Muscle of leg (tissue), 11 donors: Measurements from ENCODE around the gene PLPPR2. TPM values are rescaled to one million over a fixed set of nuclear protein-coding genes. Genes with fewer than 3 reads are reported as not detected.
"Not testable (repeated sequence)": the region's sequence is repeated elsewhere in the genome, so short reads cannot be mapped to it uniquely, and the experiment has no call there.

Experiments
- DNase-seq: peaks from one replicate; pipeline ENCODE4 v3.0.0; 2013
- H3K27ac ChIP-seq: one replicate; pipeline ENCODE4 v1.5.1; 2013; ENCODE audit warnings: mild to moderate bottlenecking, low read length, control low read depth
- H3K27me3 ChIP-seq: one replicate; pipeline ENCODE4 v1.6.1; 2013; ENCODE audit warnings: low read length; ENCODE audit not compliant: control insufficient read depth, insufficient read depth
- H3K36me3 ChIP-seq: one replicate; pipeline ENCODE4 v1.6.1; 2013; ENCODE audit warnings: low read length; ENCODE audit not compliant: control insufficient read depth, insufficient read depth
- H3K4me1 ChIP-seq: one replicate; pipeline ENCODE4 v1.6.1; 2013; ENCODE audit warnings: low read length; ENCODE audit not compliant: control insufficient read depth, insufficient read depth
- H3K4me3 ChIP-seq: one replicate; pipeline ENCODE4 v1.5.1; 2013; ENCODE audit warnings: low read length, control low read depth
- H3K9me3 ChIP-seq: replicated peaks from 2 replicates; pipeline ENCODE4 v1.6.1; 2013; ENCODE audit warnings: low read depth, low read length; ENCODE audit not compliant: control insufficient read depth
- WGBS: methylation state at CpG from one replicate; pipeline ENCODE4 v1.1.5; 2013; ENCODE audit warnings: missing lambda C conversion rate; ENCODE audit not compliant: insufficient coverage; 5-methylcytosine and 5-hydroxymethylcytosine counted together
- polyA plus RNA-seq, 8 donors: library from polyadenylated mRNA; unstranded; fragments of 120-200 nt; gene quantifications; one replicate each; pipeline versions ENCODE4 v1.2.1 to v1.2.3, GENCODE V29; 2013; ENCODE audit warnings: inconsistent platforms in 1 of 8, low replicate concordance in 1 of 8; ENCODE audit not compliant: insufficient read length in 8 of 8, insufficient read depth in 1 of 8
- total RNA-seq: library from RNA; stranded (reverse); fragments of 120-200 nt; gene quantifications from one replicate; pipeline ENCODE4 v1.2.4, GENCODE V29; 2013

Gene PLPPR2
- total and polyA plus RNA-seq, 9 donors = 4.8 to 16.7 (median 13.0) TPM

- H3K36me3 ChIP-seq = no peaks in the 10 kb centered on the region
- H3K27ac ChIP-seq = no peak overlapping the region
- no peaks in the 10 kb centered on the region for H3K4me1 ChIP-seq
- DNase-seq = no peak
- no peaks in the 10 kb centered on the region for H3K27me3 ChIP-seq
- 93% methylated on average over 5 of the region's 9 CpGs for WGBS
- H3K9me3 ChIP-seq = no peaks in the 10 kb centered on the region
- H3K4me3 ChIP-seq = no peak overlapping the region
Observed at GRCh38 chr19:11399667-11400066, 44.4 kb downstream of the PLPPR2 start.

- Histone ChIP-seq H3K4me1 (no peaks in the 10 kb centered on the region), H3K36me3 (no peaks in the 10 kb centered on the region), H3K9me3 (no peaks in the 10 kb centered on the region), H3K27me3 (peaks cover 7% of the 10 kb centered on the region), H3K27ac (no peak overlapping the region), H3K4me3 (no peak overlapping the region)
- no peak for DNase-seq
- WGBS = no CpG with 5 or more reads among the region's 1 CpG
Observed at GRCh38 chr19:11400798-11401197, 45.6 kb downstream of the PLPPR2 start.

DNA sequence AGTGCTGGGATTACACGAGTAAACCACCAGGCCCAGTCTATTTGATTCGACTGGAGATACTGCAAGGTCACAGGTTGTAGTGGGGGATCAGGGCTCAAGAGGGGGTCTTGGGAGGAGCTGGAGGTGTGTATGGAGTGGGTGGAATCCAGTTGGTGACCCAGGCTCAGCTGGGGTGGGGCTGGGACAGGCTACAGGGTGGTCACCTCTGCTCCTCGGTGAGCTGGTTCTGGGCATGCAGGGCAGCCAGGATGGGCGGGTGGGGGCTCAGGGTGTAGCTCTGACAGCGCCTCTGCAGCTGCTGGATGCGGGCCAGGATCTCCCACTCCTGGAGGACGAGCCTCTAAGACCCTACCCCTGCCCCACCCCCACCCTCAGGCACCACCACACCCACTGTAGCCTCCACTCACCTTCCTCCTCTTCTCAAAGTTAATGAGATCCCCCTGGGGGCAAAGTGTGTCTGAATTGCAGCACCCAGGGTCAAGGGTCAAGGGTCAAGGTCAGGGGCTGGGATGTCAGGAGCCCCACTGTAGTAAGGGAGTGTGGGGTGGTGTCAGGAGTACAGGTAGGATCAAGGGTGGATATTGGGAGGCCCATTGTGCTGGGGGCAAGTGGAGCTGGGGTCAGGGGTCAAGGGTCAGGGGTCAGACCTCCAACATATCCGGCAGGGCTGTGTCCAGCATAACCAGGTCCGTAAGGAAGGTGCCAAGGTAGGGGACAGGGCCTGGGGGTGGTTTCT is 46.7 kb downstream of the PLPPR2 start:
- Histone ChIP-seq H3K9me3 (no peaks in the 10 kb centered on the region), H3K27me3 (peaks cover 18% of the 10 kb centered on the region), H3K4me1 (no peaks in the 10 kb centered on the region), H3K36me3 (no peaks in the 10 kb centered on the region), H3K4me3 (no peak overlapping the region), H3K27ac (no peak overlapping the region)
- no peak for DNase-seq
- WGBS = 79% methylated on average over 8 of the region's 9 CpGs

DNA sequence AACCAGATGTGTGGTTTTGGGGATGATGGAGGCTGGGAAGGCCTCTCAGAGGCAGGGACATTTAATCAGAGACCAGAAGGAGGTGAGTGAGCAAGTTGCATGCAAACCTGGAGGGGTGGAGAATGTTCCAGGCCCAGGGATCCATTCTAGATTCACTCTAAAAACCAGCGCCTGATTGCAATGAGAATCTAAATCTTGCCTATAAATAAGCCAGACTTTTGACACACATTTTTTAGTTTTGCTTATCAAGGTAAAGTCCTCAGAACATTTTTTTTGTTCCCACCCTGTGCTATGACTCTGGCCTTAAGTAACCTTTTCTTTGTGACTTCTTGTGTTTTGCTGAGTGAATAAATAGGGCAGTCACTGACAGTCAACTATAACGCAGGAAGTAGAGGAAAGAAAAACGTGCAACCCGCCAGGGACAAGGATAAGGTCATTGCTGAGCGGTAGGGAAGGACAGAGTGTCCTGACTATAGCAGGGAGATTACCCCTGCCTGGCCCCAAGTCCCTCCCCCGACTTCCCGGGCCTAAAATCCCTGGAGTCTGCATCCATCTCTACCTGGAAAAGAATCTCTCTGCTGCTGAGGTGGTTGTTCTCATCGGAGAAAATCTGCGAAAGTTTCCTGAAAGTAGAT is 49.5 kb downstream of the PLPPR2 start:
- WGBS = 42% methylated on average over 6 of the region's 9 CpGs
- H3K4me3 ChIP-seq = no peak overlapping the region
- no peak overlapping the region for H3K27ac ChIP-seq
- no peak for DNase-seq
- H3K36me3 ChIP-seq = no peaks in the 10 kb centered on the region
- H3K9me3 ChIP-seq = no peaks in the 10 kb centered on the region
- H3K27me3 ChIP-seq = peaks cover 25% of the 10 kb centered on the region
- H3K4me1 ChIP-seq = no peaks in the 10 kb centered on the region

DNA sequence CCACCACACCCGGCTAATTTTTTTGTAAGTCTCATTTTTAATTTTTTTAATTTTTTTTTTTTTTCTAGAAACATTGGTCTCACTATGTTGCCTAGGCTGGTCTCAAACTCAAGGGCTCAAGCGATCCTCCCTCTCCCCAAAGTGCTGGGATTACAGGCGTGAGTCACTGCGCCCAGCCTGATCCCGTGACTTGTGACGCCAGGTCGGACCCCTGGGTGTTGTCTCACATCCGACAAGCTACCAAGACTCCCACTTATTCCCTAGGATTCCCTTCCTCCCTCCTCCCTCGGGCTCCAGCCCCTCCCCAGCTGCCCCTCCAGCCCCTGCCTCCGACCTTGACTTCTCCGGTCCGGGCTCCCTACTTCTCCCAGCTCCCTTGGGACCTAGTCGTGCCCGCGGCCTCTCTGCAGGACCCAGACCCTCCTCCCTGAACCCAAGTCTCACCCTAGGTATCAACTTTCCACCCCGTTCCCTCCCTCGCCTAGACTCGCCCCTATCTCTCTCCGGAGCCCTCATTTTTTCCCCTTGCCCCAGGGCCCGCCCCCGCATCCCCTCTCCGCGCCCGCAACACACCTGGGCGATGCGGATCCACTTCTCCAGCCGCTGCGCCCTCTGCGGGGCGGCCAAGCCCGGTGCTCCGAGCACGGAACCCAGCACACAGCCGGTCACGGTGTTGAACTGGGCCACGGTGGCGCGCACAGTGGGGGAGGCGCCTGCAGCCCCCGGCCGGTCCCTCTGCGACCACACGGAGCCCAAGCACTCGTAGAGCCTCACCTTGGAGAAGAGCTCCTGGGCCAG is 50.8 kb downstream of the PLPPR2 start:
- H3K27ac ChIP-seq = no peak overlapping the region
- H3K27me3 ChIP-seq = peaks cover 25% of the 10 kb centered on the region
- no peaks in the 10 kb centered on the region for H3K4me1 ChIP-seq
- H3K9me3 ChIP-seq = no peaks in the 10 kb centered on the region
- 25% methylated on average over 43 of the region's 44 CpGs for WGBS
- H3K36me3 ChIP-seq = no peaks in the 10 kb centered on the region
- DNase-seq = no peak
- no peak overlapping the region for H3K4me3 ChIP-seq

DNA sequence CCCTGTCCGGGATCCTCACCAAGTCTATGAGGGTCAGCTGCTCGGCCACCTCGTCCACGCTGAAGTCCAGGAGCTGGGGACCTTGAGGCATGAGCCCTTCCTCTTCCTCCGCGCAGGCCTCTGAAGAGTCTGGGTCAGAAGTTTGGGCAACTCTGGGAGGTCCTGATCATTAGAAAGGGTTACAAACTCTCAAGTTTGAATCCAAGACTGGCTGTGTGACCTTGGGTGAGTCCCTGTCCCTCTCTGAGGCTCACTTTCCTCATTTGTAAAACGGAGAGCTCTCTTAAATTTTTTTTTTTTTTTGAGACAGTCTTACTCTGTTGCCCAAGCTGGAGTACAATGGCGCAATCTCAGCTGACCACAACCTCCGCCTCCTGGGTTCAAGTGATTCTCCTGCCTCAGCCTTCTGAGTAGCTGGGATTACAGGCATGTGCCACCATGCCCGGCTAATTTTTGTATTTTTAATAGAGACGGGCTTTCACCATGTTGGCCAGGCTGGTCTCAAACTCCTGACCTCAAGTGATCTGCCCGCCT is 51.5 kb downstream of the PLPPR2 start:
- 76% methylated on average over 9 of the region's 12 CpGs for WGBS
- H3K4me1 ChIP-seq, H3K4me3 ChIP-seq, DNase-seq, H3K9me3 ChIP-seq, H3K36me3 ChIP-seq, H3K27ac ChIP-seq: not testable (repeated sequence)
- H3K27me3 ChIP-seq = peaks cover 29% of the 10 kb centered on the region

- H3K4me1 ChIP-seq = no peaks in the 10 kb centered on the region
- DNase-seq = no peak
- H3K36me3 ChIP-seq = no peaks in the 10 kb centered on the region
- no peaks in the 10 kb centered on the region for H3K9me3 ChIP-seq
- no CpG with 5 or more reads among the region's 4 CpGs for WGBS
- peaks cover 29% of the 10 kb centered on the region for H3K27me3 ChIP-seq
- no peak overlapping the region for H3K4me3 ChIP-seq
- no peak overlapping the region for H3K27ac ChIP-seq
Observed at GRCh38 chr19:11408591-11408990, 53.4 kb downstream of the PLPPR2 start.

DNA sequence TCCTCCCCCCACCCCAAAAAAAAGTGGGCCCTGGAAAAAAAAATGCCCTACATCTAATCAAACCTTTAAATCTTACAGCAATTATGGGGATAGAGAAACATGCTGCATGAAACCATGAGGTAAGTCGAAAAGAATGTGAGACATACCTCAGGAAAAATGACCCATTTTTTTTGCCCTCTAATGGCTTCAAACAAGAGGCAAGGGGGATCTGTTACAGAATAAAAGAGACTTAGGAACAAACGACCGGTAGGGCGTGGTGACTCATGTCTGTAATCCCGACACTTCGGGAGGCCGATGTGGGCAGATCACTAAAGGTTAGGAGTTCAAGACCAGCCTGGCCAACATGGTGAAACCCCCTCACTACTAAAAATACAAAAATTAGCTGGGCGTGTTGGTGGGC is 55.5 kb downstream of the PLPPR2 start:
- no peak for DNase-seq
- WGBS = 74% methylated on average over 2 of the region's 8 CpGs
- no peaks in the 10 kb centered on the region for H3K4me1 ChIP-seq
- no peaks in the 10 kb centered on the region for H3K36me3 ChIP-seq
- H3K27me3 ChIP-seq = peaks cover 24% of the 10 kb centered on the region
- H3K9me3 ChIP-seq = no peaks in the 10 kb centered on the region
- no peak overlapping the region for H3K4me3 ChIP-seq
- H3K27ac ChIP-seq = no peak overlapping the region

- DNase-seq = no peak
- no peaks in the 10 kb centered on the region for H3K36me3 ChIP-seq
- H3K4me1 ChIP-seq = peaks cover 8% of the 10 kb centered on the region
- no peaks in the 10 kb centered on the region for H3K9me3 ChIP-seq
- H3K4me3 ChIP-seq = no peak overlapping the region
- no CpG with 5 or more reads among the region's 2 CpGs for WGBS
- no peak overlapping the region for H3K27ac ChIP-seq
- peaks cover 44% of the 10 kb centered on the region for H3K27me3 ChIP-seq
Observed at GRCh38 chr19:11414544-11414943, 59.3 kb downstream of the PLPPR2 start.
